Progenitor cell of endocrine pancreas (in vitro differentiated cells): ENCODE measurements around the gene TBC1D16. TPM values are rescaled to one million over a fixed set of nuclear protein-coding genes. Genes with fewer than 3 reads are reported as not detected.

Source experiments
- DNase-seq: peaks from one replicate; pipeline ENCODE4 v3.0.0; 2021; ENCODE audit warnings: low spot score; ENCODE audit not compliant: unreplicated experiment
- H3K27ac Mint-ChIP-seq: 2 replicates; pipeline ENCODE4 v1.8.0; 2021; ENCODE audit warnings: mild to moderate bottlenecking, moderate library complexity, mixed read lengths
- H3K27me3 Mint-ChIP-seq: 2 replicates; pipeline ENCODE4 v1.8.0; 2021; ENCODE audit warnings: mixed read lengths
- H3K36me3 Mint-ChIP-seq: 2 replicates; pipeline ENCODE4 v1.8.0; 2022; ENCODE audit warnings: mixed read lengths; ENCODE audit not compliant: insufficient read depth
- H3K4me1 Mint-ChIP-seq: 2 replicates; pipeline ENCODE4 v1.8.0; 2021; ENCODE audit warnings: low read depth, mixed read lengths
- H3K4me3 Mint-ChIP-seq: 2 replicates; pipeline ENCODE4 v1.8.0; 2021; ENCODE audit warnings: low read depth, mild to moderate bottlenecking, moderate library complexity, mixed read lengths
- H3K9me3 Mint-ChIP-seq: 2 replicates; pipeline ENCODE4 v1.8.0; 2021; ENCODE audit warnings: low read depth, mixed read lengths
- CTCF ChIP-seq: fragments of 200-600 bp; sonication (generic); IDR thresholded peaks from one replicate; pipeline ENCODE4 v1.5.0; 2021; ENCODE audit warnings: antibody characterized with exemption, mild to moderate bottlenecking; ENCODE audit not compliant: unreplicated experiment
- total RNA-seq: library from RNA; stranded (reverse); gene quantifications from 2 replicates; pipeline ENCODE4 v1.2.1, GENCODE V29; 2021

Gene TBC1D16
- total RNA-seq, 1 donor from 2014 or later, result 85.1 TPM

- Mint-ChIP-seq H3K9me3 (no peaks in the 10 kb centered on the region), H3K4me1 (peaks cover 6% of the 10 kb centered on the region), H3K27me3 (no peaks in the 10 kb centered on the region), H3K4me3 (no peak overlapping the region), H3K36me3 (peaks cover 5% of the 10 kb centered on the region), H3K27ac (no peak overlapping the region)
- DNase-seq, result no peak
- TF ChIP-seq CTCF, result no peak
Measured at GRCh38 chr17:80023481-80024205, 12.0 kb downstream of the TBC1D16 start.

GRCh38 chr17:80021600-80021999 lies 14.1 kb downstream of the TBC1D16 start:
- H3K27ac Mint-ChIP-seq, result no peak overlapping the region

GRCh38 chr17:80018917-80019651 lies 16.6 kb downstream of the TBC1D16 start:
- Mint-ChIP-seq H3K27ac (no peak overlapping the region), H3K27me3 (no peaks in the 10 kb centered on the region), H3K4me1 (peaks cover 4% of the 10 kb centered on the region), H3K36me3 (peaks cover 13% of the 10 kb centered on the region), H3K4me3 (no peak overlapping the region), H3K9me3 (no peaks in the 10 kb centered on the region)
- DNase-seq, result no peak
- TF ChIP-seq CTCF, result no peak

More at GRCh38 chr17:80021600-80021999, 14.1 kb downstream of the TBC1D16 start:
- H3K27me3 Mint-ChIP-seq, result no peaks in the 10 kb centered on the region
- H3K4me1 Mint-ChIP-seq, result peaks cover 6% of the 10 kb centered on the region
- H3K4me3 Mint-ChIP-seq, result no peak overlapping the region
- peaks cover 8% of the 10 kb centered on the region for H3K36me3 Mint-ChIP-seq
- no peak for DNase-seq
- no peaks in the 10 kb centered on the region for H3K9me3 Mint-ChIP-seq
- TF ChIP-seq CTCF, result no peak

GRCh38 chr17:80017226-80018010 lies 18.3 kb downstream of the TBC1D16 start:
- Mint-ChIP-seq H3K27me3 (no peaks in the 10 kb centered on the region), H3K9me3 (no peaks in the 10 kb centered on the region), H3K36me3 (peaks cover 10% of the 10 kb centered on the region), H3K4me1 (peaks cover 4% of the 10 kb centered on the region), H3K4me3 (no peak overlapping the region), H3K27ac (no peak overlapping the region)
- TF ChIP-seq CTCF, result no peak
- DNase-seq, result no peak
